Measurements from ENCODE around the gene DPT.

Gene DPT

DNA sequence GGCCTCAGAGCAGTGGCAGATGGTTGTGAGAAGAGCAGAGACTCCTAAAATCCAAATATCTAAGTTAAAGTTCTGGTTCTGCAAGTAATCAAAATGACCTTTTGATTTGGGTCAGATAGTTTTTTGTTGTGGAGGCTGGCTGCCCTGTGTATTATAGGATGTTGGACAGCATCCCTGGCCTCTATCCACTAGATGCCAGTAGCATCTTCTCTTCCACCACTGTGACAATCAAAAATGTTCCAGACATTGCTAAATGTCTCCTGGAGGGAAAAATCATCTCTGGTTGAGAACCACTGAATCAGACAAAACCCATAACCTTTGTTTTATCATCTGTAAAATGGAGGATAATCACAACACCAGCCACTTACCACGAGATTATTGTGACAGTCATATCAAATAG is 5.9 kb upstream of the DPT start:
- DNase-seq, result no peak

DNA sequence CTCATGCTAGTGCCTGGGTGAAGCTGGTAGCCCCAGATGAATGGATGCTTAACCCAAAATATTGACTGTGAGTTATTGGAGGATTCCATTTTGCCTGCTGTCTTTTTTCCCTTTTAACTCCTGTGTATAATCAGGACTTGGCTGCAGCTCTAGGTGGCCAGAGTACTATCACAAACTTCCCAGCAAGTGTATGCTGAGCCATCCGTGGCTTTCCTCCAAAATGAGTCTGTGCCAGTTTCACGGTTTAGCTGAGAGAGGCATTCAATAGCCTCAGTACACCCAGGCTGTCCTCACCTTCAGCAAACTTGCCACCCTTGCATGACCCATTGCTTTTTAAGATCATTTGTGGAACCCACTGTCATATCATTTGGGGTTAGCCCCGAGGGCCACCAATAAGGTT is 5.3 kb upstream of the DPT start:
- DNase-seq, result no peak

DNA sequence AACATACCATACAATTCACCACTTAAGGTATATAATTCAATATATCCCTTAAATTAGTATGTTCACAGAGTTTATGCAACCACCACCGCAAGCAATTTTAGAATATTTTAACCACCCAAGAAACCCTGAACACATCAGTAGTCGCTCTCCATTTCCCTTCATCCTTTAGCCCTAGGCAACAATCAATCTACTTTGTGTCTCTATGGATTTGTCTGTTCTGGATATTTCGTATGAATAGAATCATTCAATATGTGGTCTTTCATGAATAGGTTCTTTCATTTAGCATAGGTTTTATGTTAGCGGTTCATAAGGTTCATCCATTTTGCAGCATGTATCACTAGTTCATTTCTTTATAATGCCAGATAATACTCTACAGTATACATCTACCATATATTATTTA is 4.2 kb upstream of the DPT start:
- DNase-seq, result no peak

DNA sequence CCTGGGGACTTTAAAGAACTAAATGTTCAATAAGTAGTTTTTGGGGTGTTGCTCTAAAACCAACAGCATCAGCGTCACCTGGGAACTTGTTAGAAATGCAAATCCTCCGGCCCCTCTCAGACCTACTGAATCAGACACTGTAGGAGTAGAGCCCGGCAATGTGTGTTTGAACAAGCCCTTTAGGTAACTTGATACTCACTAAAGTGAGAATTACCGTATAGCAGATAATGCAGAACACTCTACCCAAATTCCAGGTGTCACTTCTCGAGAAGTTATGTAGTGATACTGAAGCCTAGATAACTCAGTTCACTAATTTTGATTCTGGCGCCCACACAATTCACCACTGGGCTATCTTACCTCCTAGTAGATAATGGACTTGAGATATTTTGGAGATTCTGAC is 3.7 kb upstream of the DPT start:
- peak; percentile 56 for DNase-seq

DNA sequence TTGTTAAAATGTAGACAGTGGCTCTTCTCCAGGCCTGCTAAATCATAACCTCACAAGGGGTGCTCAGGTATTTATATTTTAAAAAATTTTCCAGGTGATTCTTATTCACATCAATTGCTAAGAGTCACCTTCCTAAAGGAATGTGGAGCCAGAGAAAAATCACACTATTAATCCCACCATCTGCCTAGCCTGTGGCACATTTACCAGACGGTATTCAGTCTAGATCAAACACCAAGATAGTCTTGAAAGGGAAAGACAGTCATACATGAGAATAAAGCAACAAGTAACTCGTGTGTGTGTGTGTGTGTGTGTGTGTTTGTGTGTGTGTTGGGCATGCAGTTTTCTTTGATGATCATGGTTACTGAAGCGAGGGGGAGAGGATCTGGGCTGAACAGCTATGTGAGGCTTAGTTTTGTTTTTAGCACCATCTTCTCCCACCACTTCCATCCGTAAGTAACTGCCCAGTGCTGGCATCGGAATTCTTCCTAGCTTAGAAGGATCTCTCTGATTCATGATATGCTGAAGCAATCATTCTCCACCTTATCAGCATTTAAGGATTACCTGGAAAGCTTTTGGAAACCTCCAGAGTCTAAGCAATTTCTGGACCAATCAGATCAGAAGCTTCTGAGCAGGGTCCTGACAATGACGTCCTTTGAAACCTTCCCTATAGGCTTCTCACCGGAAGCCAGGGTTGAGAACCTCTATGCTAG is 2.4 kb upstream of the DPT start:
- DNase-seq, result no peak

DNA sequence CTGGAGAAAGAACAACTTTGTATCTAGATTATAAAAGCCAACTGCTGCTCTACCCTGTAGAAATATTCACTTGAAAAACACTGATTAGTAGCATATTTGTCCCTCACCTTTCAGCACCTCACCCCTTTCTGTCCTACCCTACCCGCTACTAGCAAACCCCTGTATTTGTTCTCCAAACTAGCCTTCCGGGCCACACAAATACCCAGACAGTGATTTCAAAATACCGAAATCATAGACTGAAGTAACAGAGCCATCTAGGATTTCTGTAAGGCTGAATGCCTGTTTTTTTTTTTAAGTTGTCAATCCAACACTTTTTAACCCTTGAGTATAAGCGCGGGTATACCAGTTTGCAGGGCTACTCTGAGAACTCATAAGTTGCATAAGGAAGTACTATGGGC is 398 bp upstream of the DPT start:
- DNase-seq, result no peak

DNA sequence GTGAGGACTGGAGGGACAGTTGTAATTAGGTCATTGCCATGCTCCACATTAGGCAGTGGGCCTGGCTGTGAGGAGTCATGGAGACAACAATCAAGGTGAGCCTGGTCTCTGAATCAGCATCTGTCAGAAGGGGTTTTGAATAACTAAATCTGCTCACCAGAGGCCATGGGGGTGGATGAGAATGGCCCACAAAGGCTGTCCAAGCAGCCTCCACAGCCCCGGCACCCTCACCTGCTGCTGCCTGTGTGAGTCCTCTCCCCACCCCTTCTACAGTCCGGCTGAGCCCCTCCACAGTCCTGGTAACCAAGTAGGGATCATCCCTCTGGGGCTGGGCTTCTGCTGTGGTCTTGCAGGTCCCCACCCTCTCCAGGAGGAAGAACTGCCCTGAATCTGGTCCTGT is 2.3 kb downstream of the DPT start:
- no peak for DNase-seq

DNA sequence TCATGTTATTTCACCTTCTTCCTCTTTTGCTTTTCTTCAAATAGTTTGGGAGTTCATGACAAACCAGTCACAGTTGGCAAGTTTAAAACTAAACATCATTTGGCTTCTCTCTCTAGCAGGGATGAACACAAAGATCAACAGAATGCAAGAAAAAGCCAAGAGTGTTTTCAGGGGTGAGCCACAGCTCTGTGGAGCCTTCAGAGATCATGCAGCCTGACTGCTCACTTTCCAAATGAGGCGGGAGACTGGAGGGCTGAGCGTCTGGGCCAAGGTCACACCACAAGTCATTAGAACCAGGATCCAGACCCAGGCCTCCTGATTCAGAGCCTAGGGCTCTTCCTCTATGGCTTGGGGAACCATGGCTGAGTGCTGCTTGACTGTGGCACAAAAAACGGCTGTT is 2.7 kb downstream of the DPT start:
- no peak for DNase-seq

DNA sequence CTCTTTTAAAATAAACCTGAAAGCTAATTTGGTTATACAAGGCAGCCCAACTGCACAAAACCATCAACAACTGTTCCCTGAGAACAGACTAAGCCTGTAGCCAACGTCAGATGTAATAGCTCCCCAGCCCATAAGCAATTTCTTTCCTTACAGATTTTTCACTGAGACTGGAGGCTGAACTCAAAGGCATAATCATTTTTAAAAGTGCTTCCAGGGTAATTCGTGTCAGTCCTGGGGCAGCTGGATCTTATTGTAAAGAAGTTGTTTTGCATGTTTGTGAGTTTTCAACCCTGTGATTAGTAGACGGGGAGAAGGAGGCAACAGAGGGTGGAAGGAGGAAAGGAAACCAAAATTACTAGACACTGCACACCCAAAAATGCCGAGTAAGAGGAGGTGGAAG is 3.2 kb downstream of the DPT start:
- no peak for DNase-seq

DNA sequence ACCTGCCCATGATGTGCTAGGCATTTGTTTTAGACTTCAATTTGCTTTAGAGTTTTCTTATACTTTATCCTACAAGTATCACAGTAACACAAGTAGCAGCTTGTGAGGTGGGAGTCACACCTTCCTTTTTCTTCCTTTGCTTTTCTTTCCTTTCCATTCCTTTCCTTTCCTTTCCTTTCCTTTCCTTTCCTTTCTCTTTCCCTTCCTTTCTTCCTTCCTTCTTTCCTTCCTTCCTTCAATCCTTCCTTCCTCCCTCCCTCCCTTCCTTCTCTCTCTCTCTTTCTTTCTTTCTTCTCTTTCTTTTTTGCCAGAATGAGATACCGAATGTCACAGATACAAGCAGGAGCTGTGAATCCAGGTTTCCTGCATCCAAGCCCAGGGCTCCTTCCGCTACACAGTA is 3.9 kb downstream of the DPT start:
- no peak for DNase-seq

DNA sequence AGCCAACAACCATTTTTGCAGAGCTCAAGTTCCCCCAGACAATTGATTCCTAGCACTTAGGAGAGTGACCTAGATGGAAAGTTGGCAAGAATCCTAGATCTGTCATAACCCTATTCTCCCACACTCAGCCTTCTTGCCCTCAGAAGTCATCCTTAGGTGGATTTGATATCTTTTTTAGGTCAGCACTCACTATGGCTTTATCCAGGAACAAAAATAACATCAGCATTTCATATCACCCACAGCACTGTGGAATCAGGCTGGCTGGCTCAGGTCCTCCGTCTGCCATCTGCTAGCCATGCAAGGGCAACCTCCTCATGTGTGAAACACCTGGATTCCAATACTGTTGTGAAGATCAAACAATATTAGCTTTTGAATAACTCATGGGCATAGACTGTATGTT is 6.0 kb downstream of the DPT start:
- peak; percentile 29 for DNase-seq

DNA sequence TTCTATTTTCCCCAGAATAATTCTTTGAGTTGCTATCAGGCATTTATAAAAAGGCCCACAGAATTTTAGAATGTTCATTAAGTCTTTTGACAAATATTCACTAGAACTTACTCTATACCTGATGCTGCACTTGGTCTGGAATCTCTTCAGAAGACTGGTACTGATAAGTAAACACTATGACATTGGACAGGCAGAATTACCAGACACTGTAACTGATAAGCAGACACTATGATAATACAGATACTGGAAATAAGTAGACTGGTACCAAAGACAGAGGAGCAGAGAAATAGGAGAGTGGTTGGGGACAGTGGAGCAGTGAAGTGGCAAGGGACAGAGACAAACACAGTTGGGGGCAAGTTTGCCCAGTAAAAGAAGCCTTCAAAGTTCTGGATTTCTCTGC is 8.2 kb downstream of the DPT start:
- DNase-seq, result no peak

DNA sequence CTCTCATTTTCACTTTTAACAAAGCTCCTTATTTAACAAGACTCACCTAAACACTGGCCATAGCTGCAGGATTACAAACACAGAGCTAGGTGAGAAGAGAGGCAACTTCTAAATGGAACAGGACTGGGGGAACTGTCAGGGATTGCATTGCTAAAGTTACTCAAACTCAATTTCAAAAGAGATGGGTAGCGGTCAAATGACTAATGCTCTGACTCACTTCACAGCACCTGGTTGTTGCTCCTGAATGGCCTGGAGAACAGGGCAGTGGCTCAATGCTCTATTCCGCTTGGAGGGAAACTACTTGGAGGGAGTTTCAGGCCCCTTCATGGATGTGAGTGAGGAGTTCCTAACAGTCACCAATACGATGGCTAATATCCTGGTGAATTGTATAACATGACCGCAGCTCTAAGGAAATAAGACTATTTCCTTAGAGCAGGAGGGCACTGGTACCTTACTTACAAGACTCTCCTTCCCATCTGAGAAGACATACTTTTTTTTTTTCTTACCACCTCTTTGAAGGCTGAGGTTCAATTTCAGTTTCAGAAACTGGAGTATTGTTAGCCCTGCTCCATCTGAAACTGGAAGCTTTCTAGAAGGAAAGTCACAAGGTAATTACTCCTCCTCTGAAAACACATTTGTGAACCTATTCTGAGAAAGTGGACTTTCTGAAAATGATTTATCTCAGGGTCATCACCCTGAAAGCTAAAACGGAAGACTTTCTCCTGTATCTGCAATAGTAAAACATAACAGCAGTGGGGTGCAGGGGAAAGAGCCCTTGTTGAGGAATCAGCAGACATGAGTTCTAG is 9.5 kb downstream of the DPT start:
- no peak for DNase-seq

DNA sequence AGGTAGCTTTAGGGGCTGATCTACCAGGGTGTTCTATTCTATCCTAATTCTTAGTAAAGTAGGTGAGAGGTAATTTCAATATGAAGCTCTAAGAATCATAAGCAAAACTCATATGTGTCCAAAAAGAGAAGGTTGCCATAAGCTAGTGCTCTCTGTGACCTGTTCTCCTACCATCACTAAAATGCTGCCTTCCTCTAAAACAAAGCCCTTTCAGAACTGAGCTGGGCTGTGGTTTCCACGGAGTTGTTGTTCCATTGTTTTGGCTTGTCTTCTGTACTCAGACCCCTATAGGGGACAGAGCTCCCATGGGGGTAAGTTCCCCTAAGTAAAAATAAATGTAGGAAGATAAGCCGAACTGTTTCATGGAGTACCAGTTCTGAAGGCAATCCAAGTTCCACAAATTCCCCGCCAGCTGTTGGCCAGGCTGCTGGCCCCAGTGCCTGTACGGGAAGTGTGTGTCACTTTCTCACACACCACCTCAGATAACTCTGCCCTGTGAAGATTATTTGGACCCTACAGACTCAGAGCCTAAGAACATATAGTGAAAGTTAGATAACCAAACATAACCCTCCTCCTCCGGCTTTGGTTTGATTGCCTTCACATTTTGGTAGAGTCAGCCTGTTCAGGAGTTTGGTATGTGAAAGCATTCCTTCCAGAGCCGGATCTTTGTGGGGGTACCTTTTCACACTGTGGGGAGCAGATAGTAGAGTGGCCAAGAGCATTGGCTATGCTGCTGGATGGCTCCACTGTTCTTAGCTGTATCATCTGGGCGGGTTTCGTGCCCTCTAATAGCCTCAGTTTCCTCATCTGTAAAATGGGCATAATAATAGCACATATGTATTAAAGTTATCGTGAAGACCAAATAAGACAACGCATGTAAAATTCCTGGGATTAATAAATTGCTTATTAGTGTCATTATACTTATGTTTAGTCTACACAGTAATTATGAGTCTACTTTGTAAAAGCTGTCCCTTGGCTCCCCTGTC is 10.8 kb downstream of the DPT start:
- no peak for DNase-seq

DNA sequence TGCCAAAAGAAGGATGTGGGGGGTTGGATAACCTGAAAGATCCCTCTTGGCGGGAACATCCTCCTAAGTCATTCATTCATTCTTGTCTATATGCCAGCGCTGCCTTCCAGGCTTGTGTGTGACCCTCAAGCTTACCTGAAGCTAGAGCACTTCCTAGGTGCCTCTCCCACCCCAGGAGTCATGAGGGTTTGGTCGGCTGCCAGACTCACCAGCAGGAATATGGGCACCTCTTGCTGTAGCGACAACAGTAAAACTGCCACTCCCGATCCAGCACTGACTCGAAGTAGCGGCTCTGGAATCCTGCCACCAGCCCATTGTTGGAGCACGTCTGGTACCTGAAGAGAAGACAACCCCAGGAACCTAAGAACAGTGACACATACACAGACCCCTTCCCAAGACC is 15.0 kb downstream of the DPT start:
- peak; percentile 61 for DNase-seq

DNA sequence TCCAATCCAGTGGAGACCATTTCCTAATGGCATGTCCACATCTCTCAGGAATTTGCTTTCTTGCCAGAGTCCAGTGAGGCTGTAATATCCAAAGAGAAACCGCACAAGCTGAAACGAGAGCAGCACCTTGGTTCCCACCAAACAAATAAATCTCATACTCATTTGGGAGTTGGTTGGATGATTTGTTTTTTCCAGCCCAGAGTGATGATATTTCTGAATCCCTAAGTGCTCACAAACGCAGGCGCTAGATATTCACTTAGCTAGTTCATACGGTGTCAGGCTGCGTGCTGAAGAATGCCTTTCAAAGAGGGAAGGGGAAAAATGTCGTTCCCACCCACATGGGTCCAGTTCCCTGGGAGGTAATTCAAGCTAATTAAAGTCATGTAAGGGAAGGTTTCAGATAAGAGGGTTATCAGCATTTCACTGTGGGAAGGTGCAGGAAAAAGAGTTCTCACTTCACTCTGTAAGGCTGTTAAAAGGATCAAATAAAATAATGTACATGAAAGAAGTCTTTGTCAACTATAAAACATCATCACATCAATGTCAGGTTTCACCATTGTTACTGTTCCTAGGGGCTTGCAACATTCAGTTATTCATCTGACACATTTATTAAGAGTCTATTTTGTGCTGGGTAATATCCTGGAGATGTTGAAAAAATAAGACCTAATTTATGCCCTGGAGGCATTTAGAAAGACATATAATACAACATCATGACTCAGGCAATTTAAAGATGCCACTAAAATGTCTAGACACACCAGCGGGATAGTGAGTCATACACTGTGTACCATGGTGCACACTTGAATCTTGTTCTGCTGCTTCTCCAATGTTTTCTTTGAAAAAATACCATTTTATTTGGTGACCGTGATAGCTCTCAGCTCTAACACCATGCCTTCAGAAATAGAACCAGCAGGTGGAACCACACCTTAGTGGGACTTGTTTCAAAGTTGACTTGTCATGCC is 19.3 kb downstream of the DPT start:
- peak; percentile 79 for DNase-seq

DNA sequence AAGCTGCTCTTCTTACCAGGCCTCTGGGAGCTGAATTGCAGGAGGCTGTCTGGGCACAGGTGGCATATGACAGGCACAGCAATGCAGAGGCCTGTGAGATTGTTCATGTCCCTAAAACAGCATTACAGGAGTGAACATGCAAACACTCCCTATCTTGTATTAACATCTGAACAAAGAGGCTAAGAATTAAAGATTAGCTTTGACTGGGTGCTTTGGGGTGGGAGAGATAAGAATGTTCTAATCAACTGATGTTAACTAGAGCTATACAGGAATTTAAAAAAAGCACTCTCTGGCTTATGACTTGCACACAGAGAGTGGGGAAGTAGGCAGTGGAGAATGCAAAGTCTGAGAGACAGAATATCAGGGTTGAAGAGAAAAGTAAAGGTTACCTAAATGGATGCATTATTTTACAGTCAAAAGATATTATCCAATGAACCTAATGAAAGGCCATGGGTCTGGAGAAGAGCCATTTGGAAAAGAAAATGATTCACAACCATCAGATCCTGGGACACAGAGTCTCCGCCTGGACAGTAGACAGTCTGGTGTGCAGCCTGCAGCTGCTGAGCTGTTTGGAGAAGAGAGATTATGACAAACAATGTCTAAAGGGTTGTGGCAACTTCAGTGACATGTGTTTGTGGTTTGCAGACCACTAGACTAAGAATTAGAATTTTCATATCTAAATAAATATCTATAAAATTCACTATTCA is 20.2 kb downstream of the DPT start:
- DNase-seq, result no peak

DNA sequence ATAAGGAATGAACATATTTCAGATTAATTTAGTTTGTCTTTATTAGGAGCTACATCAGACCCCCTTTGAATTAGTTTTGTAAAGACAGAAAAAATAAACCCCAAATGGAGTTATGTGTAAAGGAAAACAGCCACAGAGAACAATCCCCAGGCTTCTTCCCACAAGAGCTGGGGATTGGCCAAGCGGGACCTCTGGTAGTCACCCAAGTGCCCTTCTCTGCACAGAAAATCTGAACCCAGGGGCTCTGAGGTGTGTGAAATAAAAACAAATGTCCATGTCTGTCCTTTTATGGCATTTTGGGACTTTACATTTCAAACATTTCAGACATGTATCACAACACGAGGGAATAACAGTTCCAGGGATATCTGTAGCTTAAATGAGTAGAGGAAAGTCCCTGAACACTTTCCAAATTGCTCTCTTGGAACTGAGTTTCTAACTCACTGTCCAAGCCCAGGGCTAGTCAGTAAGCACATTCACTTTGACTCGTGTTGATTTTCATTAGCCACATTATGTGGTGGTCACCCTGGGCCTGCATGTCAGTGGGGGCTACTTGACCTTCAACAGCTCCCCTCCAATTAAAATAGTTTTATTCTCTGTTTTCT is 22.5 kb downstream of the DPT start:
- DNase-seq, result no peak

DNA sequence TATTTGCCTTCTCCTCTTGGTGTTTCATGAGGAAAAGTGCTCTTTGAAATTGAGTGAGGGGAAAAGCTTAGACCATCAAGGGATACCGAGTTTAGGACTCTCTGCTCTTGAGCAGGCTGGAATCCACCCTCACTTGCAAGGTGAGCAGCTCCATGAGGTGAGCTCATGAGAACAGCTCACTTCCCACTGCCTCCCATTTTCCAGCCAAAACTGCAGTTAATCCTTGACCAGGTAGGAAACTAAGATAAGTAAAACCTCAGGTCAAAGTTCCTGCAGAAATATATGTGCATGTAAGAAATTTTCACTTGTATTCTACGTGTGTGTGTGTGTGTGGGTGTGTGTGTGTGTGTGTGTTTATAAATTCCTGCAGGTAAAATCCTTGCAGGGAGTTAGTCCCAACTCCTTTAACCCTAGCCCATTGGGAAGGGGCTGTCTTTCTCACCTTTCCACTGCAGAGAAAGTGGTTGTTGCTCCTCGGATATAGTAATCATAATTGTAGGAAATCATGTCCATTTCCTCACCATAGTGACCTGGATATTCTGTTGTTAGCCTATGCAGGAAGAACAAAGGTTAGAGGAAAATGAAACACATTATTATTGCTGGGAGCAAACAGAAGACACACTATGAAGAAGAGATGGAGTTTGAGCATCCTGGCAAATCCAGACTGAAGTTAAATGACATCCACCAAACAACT is 28.3 kb downstream of the DPT start:
- DNase-seq, result no peak

DNA sequence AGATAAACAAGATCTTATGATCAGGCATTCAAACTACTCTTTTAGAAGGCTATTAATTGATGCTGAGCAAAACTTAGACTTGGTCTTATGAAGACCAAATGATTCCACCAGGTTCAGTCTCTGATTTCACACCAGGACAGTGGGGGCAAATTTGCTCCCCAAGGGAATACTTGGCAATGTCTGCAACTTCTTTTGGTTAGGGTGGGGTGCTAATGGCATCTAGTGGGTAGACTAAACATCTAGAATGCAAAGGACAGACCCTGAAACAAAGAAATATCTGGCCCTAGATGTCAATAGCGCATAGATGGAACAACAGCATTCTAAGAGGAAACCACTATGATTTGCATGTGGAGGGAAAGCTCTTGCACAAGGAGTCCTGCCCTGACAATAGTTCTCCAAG is 30.6 kb downstream of the DPT start:
- DNase-seq, result no peak

Measured in NCI-H69 (cell line).